ENCODE data around the gene FHOD3. TPM values are rescaled to one million over a fixed set of nuclear protein-coding genes. Genes with fewer than 3 reads are reported as not detected.
A peak's percentile ranks its signal among the peaks of the same experiment; 100 is the strongest.

The FHOD3 gene
- total and polyA plus RNA-seq, 2 of the 4 experiments (the other 2 are of a cell fraction), result 14.6 to 16.0 TPM

DNA sequence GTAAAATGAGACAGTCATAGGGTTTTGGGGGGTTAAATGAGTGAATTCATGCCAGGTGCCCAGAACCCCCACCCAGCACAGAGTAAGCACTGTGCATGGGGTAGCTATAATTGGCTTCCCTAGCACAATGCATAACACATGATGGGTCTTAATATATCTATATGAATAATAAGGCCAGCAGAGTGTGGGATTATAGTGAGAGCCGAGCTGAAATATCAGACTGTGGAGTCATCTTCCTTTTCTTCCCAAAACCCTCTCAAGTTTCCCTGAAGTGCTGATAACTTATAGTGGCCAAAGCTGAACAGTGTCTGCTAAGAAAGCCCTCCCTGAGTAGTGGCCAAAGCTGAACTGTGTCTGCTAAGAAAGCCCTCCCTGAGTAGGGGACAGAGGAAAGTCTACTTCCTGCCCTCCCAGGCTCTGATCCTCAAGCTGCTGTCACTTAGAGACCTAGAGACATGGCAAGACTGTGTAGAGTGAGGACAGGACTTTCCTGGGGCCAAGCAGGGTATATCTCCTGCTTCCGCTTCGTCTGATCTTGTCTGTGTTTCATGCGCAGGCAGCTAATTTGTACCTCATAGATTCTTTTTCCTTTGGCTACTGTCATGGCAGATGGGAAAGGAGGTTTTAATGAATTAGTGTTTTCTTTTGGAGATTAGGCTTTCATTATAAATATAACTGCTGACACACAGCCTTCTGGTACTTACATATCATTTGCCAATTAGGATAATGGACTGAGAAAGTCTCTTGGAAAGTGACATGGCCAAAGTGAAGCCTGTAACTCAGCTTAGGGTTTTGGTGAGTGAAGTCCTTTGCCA is 94.9 kb downstream of the FHOD3 start:
- Histone ChIP-seq H3K27ac (ENCODE audit: insufficient read depth, low read length) (no peak overlapping the region), H3K4ac (ENCODE audit: low read depth, low read length) (no peak overlapping the region), H2BK5ac (ENCODE audit: low read depth, low read length, poor library complexity, severe bottlenecking) (no peak overlapping the region), H3K9ac (ENCODE audit: low read depth, low read length) (no peak overlapping the region), H3K56ac (ENCODE audit: extremely low read depth, insufficient read depth, low read length) (no peak overlapping the region), H2BK20ac (ENCODE audit: low read depth, low read length) (no peak overlapping the region), H2BK120ac (ENCODE audit: low read depth, low read length) (no peak overlapping the region), H3K27me3 (ENCODE audit: control insufficient read depth, insufficient read depth, low read length) (no peaks in the 10 kb centered on the region), H2AK5ac (ENCODE audit: low read depth, low read length) (no peak overlapping the region), H3K4me1 (ENCODE audit: control insufficient read depth, insufficient read depth, low read length) (peaks cover 6% of the 10 kb centered on the region), H3K18ac (ENCODE audit: low read depth, low read length) (no peak overlapping the region), H4K5ac (ENCODE audit: low read depth, low read length) (no peak overlapping the region), H4K8ac (ENCODE audit: low read depth in 2 of 2, low read length in 2 of 2) (no peak overlapping the region), H4K20me1 (ENCODE audit: insufficient read depth, low read length) (no peaks in the 10 kb centered on the region), H3K36me3 (ENCODE audit: control insufficient read depth, insufficient read depth, low read length) (no peaks in the 10 kb centered on the region), H3K4me3 (ENCODE audit: insufficient read depth, low read depth, low read length) (no peak overlapping the region), H3K4me2 (ENCODE audit: low read depth, low read length) (0 out of 2 replicates have a peak overlapping the region, but pooled peaks have one; percentile 8), H3K14ac (replicated peaks; ENCODE audit: low read depth, low read length) (peak overlapping the region; percentile 70), H2AK9ac (replicated peaks; ENCODE audit: low read depth, low read length, poor library complexity) (no peak overlapping the region), H3K23ac (ENCODE audit: low read depth, low read length) (peak overlapping the region; percentile 29; the same call in 1 of the 2 replicates), H3K9me1 (ENCODE audit: insufficient read depth, low read length) (peaks cover 12% of the 10 kb centered on the region), H3K79me1 (ENCODE audit: low read depth in 1 of 2, low read length in 2 of 2) (peaks cover 3 to 6% of the 10 kb centered on the region in 2 experiments; a peak in 1 of 4 replicates), H2AFZ (replicated peaks; ENCODE audit: low read length, poor library complexity) (no peak overlapping the region), H3K9me3 (ENCODE audit: control insufficient read depth, insufficient read depth, low read length) (no peaks in the 10 kb centered on the region), H2BK15ac (ENCODE audit: low read depth, low read length) (no peak overlapping the region), H4K91ac (ENCODE audit: insufficient read depth, low read depth, low read length) (no peak overlapping the region)
- no peak for TF ChIP-seq SMC3 (IDR thresholded peaks at IDR 0.05; ENCODE audit: low read depth, low read length)
- no peak for TF ChIP-seq FOS (IDR thresholded peaks at IDR 0.05; ENCODE audit: low read depth, low read length)
- no peak for TF ChIP-seq CTCF (conservative IDR thresholded peaks at IDR 0.05; ENCODE audit: low read depth, low read length)
- TF ChIP-seq CHD1 (IDR thresholded peaks at IDR 0.05; ENCODE audit: low read depth, low read length), result no peak
- TF ChIP-seq CEBPB (IDR thresholded peaks at IDR 0.05; ENCODE audit: low read depth, low read length), result no peak
- no peak for TF ChIP-seq MAFK (IDR thresholded peaks at IDR 0.05; ENCODE audit: low read depth, low read length)
- TF ChIP-seq RCOR1 (IDR thresholded peaks at IDR 0.05; ENCODE audit: insufficient replicate concordance, low read length), result no peak
- no peak for TF ChIP-seq USF2 (IDR thresholded peaks at IDR 0.05; ENCODE audit: low read depth, low read length)
- no peak for TF ChIP-seq MXI1 (IDR thresholded peaks at IDR 0.05; ENCODE audit: borderline replicate concordance, low read depth, low read length)
- no peak for TF ChIP-seq RAD21 (IDR thresholded peaks at IDR 0.05; ENCODE audit: low read length)
- no peak for TF ChIP-seq BHLHE40 (IDR thresholded peaks at IDR 0.05; ENCODE audit: low read depth, low read length)
- in situ Hi-C loops (cut with MboI; ENCODE audit: low sequenced_read_pairs) (no loop called here), intact Hi-C loops (cut with micrococcal nuclease) (no loop called here), dilution Hi-C loops (cut with HindIII; ENCODE audit: low sequenced_read_pairs, unreplicated experiment) (no loop called here)
- no CpG with 5 or more reads among the region's 4 CpGs for WGBS, 2 experiments (ENCODE audit: extremely low coverage in 2 of 2, insufficient read length in 1 of 2)
- ATAC-seq (ENCODE audit: low read depth), result peak; percentile 75
- POLR2A ChIA-PET (ENCODE audit: unreplicated experiment), result no interaction called here
- CTCF ChIA-PET, result no interaction called here
- BruUV-seq (replicated peaks), result no TSS peak
- peak; percentile 48 for DNase-seq

Data from IMR-90 (cell line).